ENCODE results near the gene CD44.
A peak's percentile ranks its signal among the peaks of the same experiment; 100 is the strongest.

Gene CD44

GRCh38 chr11:35112056-35112845, 26.7 kb upstream of the CD44 start:
- no peak for DNase-seq

- no peak for DNase-seq
Observed at GRCh38 chr11:35112846-35113105, 26.2 kb upstream of the CD44 start.

GRCh38 chr11:35114906-35115687, 23.9 kb upstream of the CD44 start:
- no peak for DNase-seq

- no peak for DNase-seq
Observed at GRCh38 chr11:35115688-35116030, 23.3 kb upstream of the CD44 start.

- DNase-seq: no peak
Observed at GRCh38 chr11:35116245-35116644, 22.7 kb upstream of the CD44 start.

- peak; percentile 54 for DNase-seq
Observed at GRCh38 chr11:35116762-35117640, 22.0 kb upstream of the CD44 start.

- no peak for DNase-seq
Observed at GRCh38 chr11:35118906-35119305, 20.1 kb upstream of the CD44 start.

GRCh38 chr11:35121326-35121865, 17.6 kb upstream of the CD44 start:
- DNase-seq: no peak

GRCh38 chr11:35122308-35122707, 16.7 kb upstream of the CD44 start:
- no peak for DNase-seq

GRCh38 chr11:35126000-35126878, 12.7 kb upstream of the CD44 start:
- no peak for DNase-seq

- DNase-seq: no peak
Observed at GRCh38 chr11:35126879-35127581, 11.9 kb upstream of the CD44 start.

GRCh38 chr11:35127619-35128018, 11.4 kb upstream of the CD44 start:
- DNase-seq: no peak

GRCh38 chr11:35131094-35131493, 7.9 kb upstream of the CD44 start:
- no peak for DNase-seq

GRCh38 chr11:35131886-35132285, 7.1 kb upstream of the CD44 start:
- no peak for DNase-seq

- DNase-seq: no peak
Observed at GRCh38 chr11:35133656-35134055, 5.3 kb upstream of the CD44 start.

- no peak for DNase-seq
Observed at GRCh38 chr11:35134403-35135148, 4.4 kb upstream of the CD44 start.

- DNase-seq: no peak
Observed at GRCh38 chr11:35135222-35135621, 3.7 kb upstream of the CD44 start.

- no peak for DNase-seq
Observed at GRCh38 chr11:35136311-35136710, 2.7 kb upstream of the CD44 start.

GRCh38 chr11:35138058-35138457, 913 bp upstream of the CD44 start:
- DNase-seq: no peak

GRCh38 chr11:35138606-35138942, 397 bp upstream of the CD44 start:
- peak; percentile 60 for DNase-seq

GRCh38 chr11:35139722-35140282, 831 bp downstream of the CD44 start:
- DNase-seq: no peak

Measured in eye (tissue), 1 donor.